ENCODE measurements around the gene DHTKD1. TPM values are rescaled to one million over a fixed set of nuclear protein-coding genes. Genes with fewer than 3 reads are reported as not detected.

The DHTKD1 gene
- 10 to 100 TPM; 15.2 to 45.7 (median 25.4) TPM for total RNA-seq

- in situ Hi-C loops (cut with MboI; ENCODE audit: low sequenced_read_pairs in 4 of 4) (no loop called here), intact Hi-C loops (cut with DNase I; ENCODE audit: low total_unique reads) (loop anchor here (1.0 to 10.0 kb wide), 5 partner anchors 15 to 324 kb away; partner anchors contain the start of genes ECHDC3 and SEC61A2)
- H3K4me3 ChIP-seq: peak within 1 kb of the TSS; percentile 90 to 100 (median 98)
- ATAC-seq (peak; percentile 96 to 97), DNase-seq (peak; percentile 96 to 98)
- H3K36me3 ChIP-seq: no peaks in the 10 kb centered on the region
- H3K4me1 ChIP-seq: peaks cover 3 to 8% of the 10 kb centered on the region in 2 donors
- H3K27ac ChIP-seq: peak within 1 kb of the TSS; percentile 89 to 95 (median 92)
- H3K9me3 ChIP-seq: no peaks in the 10 kb centered on the region
- TF ChIP-seq POLR2A (IDR thresholded peaks at IDR 0.05): peak; percentile 61 to 71
- TF ChIP-seq CTCF (IDR thresholded peaks at IDR 0.05 in 4 of 5, conservative IDR thresholded peaks at IDR 0.05 in 1 of 5): peak; percentile 54 to 72 (median 62)
- H3K27me3 ChIP-seq: no peaks in the 10 kb centered on the region
These were observed at the start of gene DHTKD1 for GRCh38 chr10:12068449-12069269. Gene DHTKD1, plus strand, starts transcription at chr10:12068954. Its CDS starts 80 bp downstream, at chr10:12069034.

- no peaks in the 10 kb centered on the region for H3K36me3 ChIP-seq
- no peaks in the 10 kb centered on the region for H3K9me3 ChIP-seq
- no peaks in the 10 kb centered on the region for H3K27me3 ChIP-seq
- in situ Hi-C loops (cut with MboI; ENCODE audit: low sequenced_read_pairs in 4 of 4) (no loop called here), intact Hi-C loops (cut with DNase I; ENCODE audit: low total_unique reads) (no loop called here)
- ATAC-seq (no peak), DNase-seq (no peak)
- H3K27ac ChIP-seq: no peak overlapping the region
- H3K4me3 ChIP-seq: no peak overlapping the region
- no peaks in the 10 kb centered on the region for H3K4me1 ChIP-seq
- TF ChIP-seq CTCF (IDR thresholded peaks at IDR 0.05 in 4 of 5, conservative IDR thresholded peaks at IDR 0.05 in 1 of 5): no peak
- no peak for TF ChIP-seq POLR2A (IDR thresholded peaks at IDR 0.05)
These were observed 49.3 kb upstream of the DHTKD1 start for GRCh38 chr10:12019283-12019971.

- no peaks in the 10 kb centered on the region for H3K27me3 ChIP-seq
- H3K27ac ChIP-seq: no peak overlapping the region
- H3K9me3 ChIP-seq: no peaks in the 10 kb centered on the region
- ATAC-seq: no peak
- in situ Hi-C loops (cut with MboI; ENCODE audit: low sequenced_read_pairs in 4 of 4) (no loop called here), intact Hi-C loops (cut with DNase I; ENCODE audit: low total_unique reads) (no loop called here)
- DNase-seq: no peak
- no peaks in the 10 kb centered on the region for H3K36me3 ChIP-seq
- no peak overlapping the region for H3K4me3 ChIP-seq
- peaks cover 4 to 6% of the 10 kb centered on the region in 2 donors for H3K4me1 ChIP-seq
- no peak for TF ChIP-seq POLR2A (IDR thresholded peaks at IDR 0.05)
- TF ChIP-seq CTCF (IDR thresholded peaks at IDR 0.05 in 4 of 5, conservative IDR thresholded peaks at IDR 0.05 in 1 of 5): no peak
These were observed 48.2 kb upstream of the DHTKD1 start for GRCh38 chr10:12020574-12020973.

DNA sequence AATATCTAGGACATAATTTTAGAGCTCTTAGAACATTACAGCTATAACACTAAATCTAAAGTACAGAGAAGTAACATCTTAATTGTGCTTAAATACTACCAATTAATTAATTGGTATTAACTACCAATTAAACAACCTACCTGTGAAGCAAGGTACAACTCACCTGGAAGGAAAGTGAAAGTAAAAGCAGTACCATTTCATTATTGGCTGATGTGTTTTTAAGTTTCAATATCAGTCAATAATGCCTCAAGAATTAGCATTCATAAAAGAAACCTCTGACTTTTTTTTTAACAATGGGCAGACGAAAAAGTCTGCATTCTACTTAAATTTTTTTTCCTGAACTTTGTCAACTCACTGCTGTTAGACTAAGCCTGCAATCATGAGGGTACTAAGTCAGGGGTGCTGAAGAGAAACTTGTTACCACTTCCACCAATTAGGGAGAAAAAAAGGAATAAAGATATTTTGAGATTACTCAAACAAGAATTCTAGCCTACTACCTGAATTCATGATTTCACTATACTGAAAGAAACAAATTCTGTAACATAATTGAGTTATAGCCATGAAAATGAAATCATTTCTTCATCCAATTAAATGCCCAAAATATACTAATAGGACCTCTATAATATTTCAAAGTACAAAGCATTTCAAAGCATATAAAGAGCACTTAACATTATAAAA, 46.0 kb upstream of the DHTKD1 start:
- H3K9me3 ChIP-seq: no peaks in the 10 kb centered on the region
- peaks cover 7 to 11% of the 10 kb centered on the region in 2 donors for H3K4me1 ChIP-seq
- in situ Hi-C loops (cut with MboI; ENCODE audit: low sequenced_read_pairs in 4 of 4): no loop called here
- no peak overlapping the region for H3K4me3 ChIP-seq
- H3K36me3 ChIP-seq: no peaks in the 10 kb centered on the region
- no peak for ATAC-seq
- no peak overlapping the region for H3K27ac ChIP-seq
- intact Hi-C loops (cut with DNase I; ENCODE audit: low total_unique reads): no loop called here
- DNase-seq: no peak
- TF ChIP-seq POLR2A (IDR thresholded peaks at IDR 0.05): no peak
- no peak for TF ChIP-seq CTCF (IDR thresholded peaks at IDR 0.05 in 4 of 5, conservative IDR thresholded peaks at IDR 0.05 in 1 of 5)
- H3K27me3 ChIP-seq: no peaks in the 10 kb centered on the region
